Fibroblast of villous mesenchyme (primary cell): ENCODE data around the gene APC2. TPM values are rescaled to one million over a fixed set of nuclear protein-coding genes. Genes with fewer than 3 reads are reported as not detected.
"Not testable (repeated sequence)": the region's sequence is repeated elsewhere in the genome, so short reads cannot be mapped to it uniquely, and the experiment has no call there.

Source experiments
- DNase-seq: peaks from one replicate; pipeline ENCODE4 v3.0.0-alpha.2; 2010; ENCODE audit warnings: low read depth
- H3K4me3 ChIP-seq: 2 replicates; pipeline ENCODE4 v1.5.1; 2011; ENCODE audit warnings: low read depth, mild to moderate bottlenecking, low read length
- CTCF ChIP-seq: IDR thresholded peaks from 2 replicates; pipeline ENCODE4 v1.5.1; 2012; ENCODE audit warnings: low read depth, mild to moderate bottlenecking, low read length; ENCODE audit not compliant: insufficient read depth
- total RNA-seq: library from RNA; depleted of rRNA; stranded (reverse); fragments of >200 nt; gene quantifications from 2 replicates; pipeline ENCODE4 v1.2.3, GENCODE V29; 2012

Gene APC2
- total RNA-seq, 1 donor, result 0.43 TPM

GRCh38 chr19:1513499-1514294, 63.8 kb downstream of the APC2 start:
- peak overlapping the region; percentile 89 for H3K4me3 ChIP-seq
- TF ChIP-seq CTCF, result peak; percentile 68
- peak; percentile 59 for DNase-seq

- no peak for DNase-seq
- no peak overlapping the region for H3K4me3 ChIP-seq
- TF ChIP-seq CTCF, result no peak
Measured at GRCh38 chr19:1514295-1514661, 64.4 kb downstream of the APC2 start.

- TF ChIP-seq CTCF, result no peak
- no peak for DNase-seq
Measured at GRCh38 chr19:1514986-1515721, 65.2 kb downstream of the APC2 start.

GRCh38 chr19:1516395-1516753, 66.5 kb downstream of the APC2 start:
- no peak overlapping the region for H3K4me3 ChIP-seq
- no peak for DNase-seq
- no peak for TF ChIP-seq CTCF

More at GRCh38 chr19:1514986-1515721, 65.2 kb downstream of the APC2 start:
- no peak overlapping the region for H3K4me3 ChIP-seq

- no peak for DNase-seq
- no peak for TF ChIP-seq CTCF
- no peak overlapping the region for H3K4me3 ChIP-seq
Measured at GRCh38 chr19:1518471-1518870, 68.5 kb downstream of the APC2 start.

GRCh38 chr19:1519802-1520201, 69.9 kb downstream of the APC2 start:
- H3K4me3 ChIP-seq, DNase-seq: not testable (repeated sequence)

GRCh38 chr19:1520203-1520780, 70.4 kb downstream of the APC2 start:
- H3K4me3 ChIP-seq, result no peak overlapping the region
- DNase-seq, result no peak
- no peak for TF ChIP-seq CTCF
